Caco-2 (cell line): ENCODE data around the gene NDUFB4. TPM values are rescaled to one million over a fixed set of nuclear protein-coding genes. Genes with fewer than 3 reads are reported as not detected.

Experiments used
- BruUV-seq: library from RNA; stranded (reverse); fragments of 400-500 nt; replicated peaks from 2 replicates; lab custom pipeline; 2021; lab: Mats Ljungman, UMichigan
- CTCF ChIA-PET: fragments of 300-600 bp; sonication (Branson Sonifier 250); formaldehyde crosslinking; loops from one replicate; lab custom pipeline; 2022; ENCODE audit warnings: antibody characterized with exemption; lab: Charles Lee
- POLR2A ChIA-PET: fragments of 300-600 bp; sonication (Branson Sonifier 250); formaldehyde crosslinking; loops from one replicate; lab custom pipeline; 2022; ENCODE audit warnings: antibody characterized with exemption; lab: Charles Lee
- DNase-seq, 2 experiments: peaks; one replicate each; pipeline versions ENCODE4 v3.0.0 to v3.0.0-alpha.2; 2020 to 2022
- H3K27me3 ChIP-seq: replicated peaks from 2 replicates; pipeline ENCODE4 v1.6.0; 2011; ENCODE audit warnings: low read length; ENCODE audit not compliant: control insufficient read depth, insufficient read depth
- H3K36me3 ChIP-seq: 2 replicates; pipeline ENCODE4 v1.5.1; 2011; ENCODE audit warnings: low read length; ENCODE audit not compliant: control insufficient read depth, insufficient read depth
- H3K4me1 ChIP-seq: fragments of 250-450 bp; sonication (Bioruptor Pico); 2 replicates; pipeline ENCODE4 v1.5.1; 2020; ENCODE audit warnings: mild to moderate bottlenecking
- H3K4me3 ChIP-seq: 2 replicates; pipeline ENCODE4 v1.5.1; 2011; ENCODE audit warnings: low read depth, mild to moderate bottlenecking, control low read depth, low read length
- H3K9me3 ChIP-seq: fragments of 250-450 bp; sonication (Bioruptor Pico); 2 replicates; pipeline ENCODE4 v1.5.1; 2020; ENCODE audit warnings: mild to moderate bottlenecking, moderate library complexity
- H3K27ac Mint-ChIP-seq: one replicate; pipeline ENCODE4 v1.8.0; 2022; ENCODE audit warnings: mixed read lengths; ENCODE audit not compliant: unreplicated experiment
- H3K27me3 Mint-ChIP-seq: one replicate; pipeline ENCODE4 v1.8.0; 2022; ENCODE audit warnings: mixed read lengths; ENCODE audit not compliant: insufficient read depth, unreplicated experiment
- H3K36me3 Mint-ChIP-seq: one replicate; pipeline ENCODE4 v1.8.0; 2022; ENCODE audit warnings: mild to moderate bottlenecking, mixed read lengths; ENCODE audit not compliant: insufficient read depth, unreplicated experiment
- H3K4me1 Mint-ChIP-seq: one replicate; pipeline ENCODE4 v1.8.0; 2022; ENCODE audit warnings: low read depth, mixed read lengths; ENCODE audit not compliant: unreplicated experiment
- H3K4me3 Mint-ChIP-seq: one replicate; pipeline ENCODE4 v1.8.0; 2022; ENCODE audit warnings: mild to moderate bottlenecking, moderate library complexity, mixed read lengths; ENCODE audit not compliant: unreplicated experiment
- H3K9me3 Mint-ChIP-seq: one replicate; pipeline ENCODE4 v1.8.0; 2022; ENCODE audit warnings: mixed read lengths; ENCODE audit not compliant: unreplicated experiment
- CTCF ChIP-seq, 2 experiments: fragments of 200-600 bp in 1 of 2; IDR thresholded peaks; 1 replicate in 1 of 2; 2 replicates in 1 of 2; pipeline versions ENCODE4 v1.5.1 to v1.8.0; 2011 to 2022; ENCODE audit warnings: antibody characterized with exemption in 1 of 2, control low read depth in 1 of 2, inconsistent platforms in 1 of 2, low read depth in 1 of 2, low read length in 1 of 2, mild to moderate bottlenecking in 1 of 2, moderate library complexity in 1 of 2; ENCODE audit not compliant: insufficient read depth in 1 of 2, severe bottlenecking in 1 of 2, unreplicated experiment in 1 of 2
- intact Hi-C: fragments of 100-400 bp; cut with micrococcal nuclease; formaldehyde crosslinking; loops from one replicate; pipeline ENCODE4 v1.10.0; 2022; ENCODE audit not compliant: unreplicated experiment
- total RNA-seq: library from RNA; stranded (reverse); gene quantifications from 2 replicates; pipeline ENCODE4 v1.2.3, GENCODE V29; 2022

NDUFB4 gene
- total RNA-seq, 1 experiment from 2014 or later: 136 TPM

GRCh38 chr3:120561251-120562045 lies 34.7 kb upstream of the NDUFB4 start:
- H3K4me1 Mint-ChIP-seq: peaks cover 14% of the 10 kb centered on the region
- H3K4me1 ChIP-seq: no peaks in the 10 kb centered on the region
- no peaks in the 10 kb centered on the region for H3K36me3 ChIP-seq
- intact Hi-C loops: loop anchor here (1.0 to 2.0 kb wide), 2 partner anchors 181 to 234 kb away; partner anchors contain the start of genes GTF2E1 and RABL3
- no peak overlapping the region for H3K4me3 ChIP-seq
- TF ChIP-seq CTCF (IDR thresholded peaks at IDR 0.05; ENCODE audit: insufficient read depth in 1 of 2, low read depth in 1 of 2, low read length in 1 of 2, severe bottlenecking in 1 of 2, unreplicated experiment in 1 of 2): peak; percentile 75 to 88
- no TSS peak for BruUV-seq
- CTCF ChIA-PET: interaction anchor here (0.6 kb wide), 1 partner anchor 151 kb away, joined by 3 read pairs; no protein-coding TSS in a partner anchor
- DNase-seq: peak; percentile 53 to 68
- H3K27ac Mint-ChIP-seq: no peak overlapping the region
- no peaks in the 10 kb centered on the region for H3K9me3 ChIP-seq
- peaks cover 3% of the 10 kb centered on the region for H3K27me3 Mint-ChIP-seq
- POLR2A ChIA-PET: no interaction called here
- H3K36me3 Mint-ChIP-seq: no peaks in the 10 kb centered on the region
- no peaks in the 10 kb centered on the region for H3K9me3 Mint-ChIP-seq
- H3K4me3 Mint-ChIP-seq: no peak overlapping the region
- H3K27me3 ChIP-seq: no peaks in the 10 kb centered on the region

GRCh38 chr3:120563356-120564022 lies 32.6 kb upstream of the NDUFB4 start:
- Mint-ChIP-seq H3K4me3 (no peak overlapping the region), H3K27me3 (no peaks in the 10 kb centered on the region), H3K9me3 (no peaks in the 10 kb centered on the region), H3K4me1 (peaks cover 9% of the 10 kb centered on the region), H3K27ac (no peak overlapping the region), H3K36me3 (no peaks in the 10 kb centered on the region)
- Histone ChIP-seq H3K27me3 (no peaks in the 10 kb centered on the region), H3K36me3 (no peaks in the 10 kb centered on the region), H3K4me1 (no peaks in the 10 kb centered on the region), H3K4me3 (no peak overlapping the region), H3K9me3 (no peaks in the 10 kb centered on the region)
- no TSS peak for BruUV-seq
- intact Hi-C loops: no loop called here
- ChIA-PET POLR2A (no interaction called here), CTCF (no interaction called here)
- no peak for DNase-seq
- no peak for TF ChIP-seq CTCF (IDR thresholded peaks at IDR 0.05; ENCODE audit: insufficient read depth in 1 of 2, low read depth in 1 of 2, low read length in 1 of 2, severe bottlenecking in 1 of 2, unreplicated experiment in 1 of 2)

- no peak overlapping the region for H3K27ac Mint-ChIP-seq
- Histone ChIP-seq H3K27me3 (no peaks in the 10 kb centered on the region), H3K4me1 (no peaks in the 10 kb centered on the region), H3K9me3 (no peaks in the 10 kb centered on the region), H3K4me3 (no peak overlapping the region), H3K36me3 (no peaks in the 10 kb centered on the region)
- no TSS peak for BruUV-seq
- H3K27me3 Mint-ChIP-seq: no peaks in the 10 kb centered on the region
- ChIA-PET CTCF (interaction anchor here (0.7 to 1.7 kb wide), 5 partner anchors 7 to 229 kb away, joined by 3 to 23 read pairs (median 5); partner anchors contain the start of gene HGD), POLR2A (no interaction called here)
- TF ChIP-seq CTCF (IDR thresholded peaks at IDR 0.05; ENCODE audit: insufficient read depth in 1 of 2, low read depth in 1 of 2, low read length in 1 of 2, severe bottlenecking in 1 of 2, unreplicated experiment in 1 of 2): no peak
- no peaks in the 10 kb centered on the region for H3K4me1 Mint-ChIP-seq
- H3K9me3 Mint-ChIP-seq: no peaks in the 10 kb centered on the region
- H3K4me3 Mint-ChIP-seq: no peak overlapping the region
- no peak for DNase-seq
- intact Hi-C loops: no loop called here
- H3K36me3 Mint-ChIP-seq: no peaks in the 10 kb centered on the region
Measured at GRCh38 chr3:120566243-120566975, 29.7 kb upstream of the NDUFB4 start.
